ENCODE measurements around the gene ATP5MG. TPM values are rescaled to one million over a fixed set of nuclear protein-coding genes. Genes with fewer than 3 reads are reported as not detected.

ATP5MG gene
- total and polyA plus RNA-seq, 10 of the 15 experiments (the other 5 are each of a cell fraction or from before 2014, with no cell fraction given) = 211 to 2,276 (median 633) TPM

DNA sequence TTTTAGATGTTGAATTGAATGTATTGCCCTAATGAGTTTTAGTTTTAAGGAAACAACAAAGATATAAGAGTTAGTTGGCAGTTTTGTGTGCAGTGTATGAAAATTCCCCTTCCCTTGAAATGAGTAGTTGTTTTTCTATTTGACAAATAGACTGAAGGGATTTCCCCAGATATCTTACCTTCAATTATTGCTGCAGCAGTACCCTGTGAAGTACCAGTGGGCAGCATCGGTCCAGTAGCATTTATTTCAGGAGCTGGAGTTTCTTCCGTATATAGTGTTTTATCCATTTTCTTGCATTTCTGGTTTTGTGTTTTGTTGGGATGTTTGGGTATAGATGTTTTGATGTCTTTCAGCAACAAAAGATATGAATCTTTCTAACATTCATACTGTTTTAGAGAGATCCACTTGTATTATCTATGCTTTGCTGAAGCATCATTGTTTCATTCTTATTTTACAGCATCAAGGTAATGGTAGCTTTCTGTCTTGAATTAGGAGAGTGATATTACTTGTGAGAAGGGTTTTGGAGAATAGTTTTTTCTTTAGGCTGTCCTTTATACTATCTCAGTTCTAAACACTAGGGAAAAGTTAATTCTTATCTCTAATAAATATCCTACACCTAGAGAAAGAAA lies 42.3 kb downstream of the ATP5MG start (continued):
- TF ChIP-seq, protein P1, sequence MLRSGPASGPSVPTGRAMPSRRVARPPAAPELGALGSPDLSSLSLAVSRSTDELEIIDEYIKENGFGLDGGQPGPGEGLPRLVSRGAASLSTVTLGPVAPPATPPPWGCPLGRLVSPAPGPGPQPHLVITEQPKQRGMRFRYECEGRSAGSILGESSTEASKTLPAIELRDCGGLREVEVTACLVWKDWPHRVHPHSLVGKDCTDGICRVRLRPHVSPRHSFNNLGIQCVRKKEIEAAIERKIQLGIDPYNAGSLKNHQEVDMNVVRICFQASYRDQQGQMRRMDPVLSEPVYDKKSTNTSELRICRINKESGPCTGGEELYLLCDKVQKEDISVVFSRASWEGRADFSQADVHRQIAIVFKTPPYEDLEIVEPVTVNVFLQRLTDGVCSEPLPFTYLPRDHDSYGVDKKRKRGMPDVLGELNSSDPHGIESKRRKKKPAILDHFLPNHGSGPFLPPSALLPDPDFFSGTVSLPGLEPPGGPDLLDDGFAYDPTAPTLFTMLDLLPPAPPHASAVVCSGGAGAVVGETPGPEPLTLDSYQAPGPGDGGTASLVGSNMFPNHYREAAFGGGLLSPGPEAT (IDR thresholded peaks at IDR 0.05; ENCODE audit: low read depth) = peak; percentile 88
- TF ChIP-seq KLF5 (IDR thresholded peaks at IDR 0.05; ENCODE audit: partially characterized antibody) (no peak), NR2F1 (conservative IDR thresholded peaks at IDR 0.05) (peak; percentile 67; the same call in 1 of the 2 replicates), SREBF2 (IDR thresholded peaks at IDR 0.05; ENCODE audit: low read length) (no peak), RAD21 (IDR thresholded peaks at IDR 0.05; ENCODE audit: insufficient read depth, low read depth, low read length) (no peak), CREM (IDR thresholded peaks at IDR 0.05; ENCODE audit: low read depth) (peak; percentile 65), RELA (IDR thresholded peaks at IDR 0.05; ENCODE audit: borderline replicate concordance, partially characterized antibody) (peak; percentile 97), POLR2AphosphoS5 (IDR thresholded peaks at IDR 0.05; ENCODE audit: low read length) (no peak), RB1 (IDR thresholded peaks at IDR 0.05; ENCODE audit: borderline replicate concordance) (no peak), NFXL1 (IDR thresholded peaks at IDR 0.05; ENCODE audit: borderline replicate concordance) (no peak), SREBF1 (IDR thresholded peaks at IDR 0.05; ENCODE audit: low read length) (no peak), FOS (IDR thresholded peaks at IDR 0.05; ENCODE audit: borderline replicate concordance, extremely low read depth, insufficient read length) (no peak), BCL11A (IDR thresholded peaks at IDR 0.05; ENCODE audit: low read depth, low read length) (peak; percentile 77; the same call in 1 of the 2 replicates)
- TF ChIP-seq, protein P2, sequence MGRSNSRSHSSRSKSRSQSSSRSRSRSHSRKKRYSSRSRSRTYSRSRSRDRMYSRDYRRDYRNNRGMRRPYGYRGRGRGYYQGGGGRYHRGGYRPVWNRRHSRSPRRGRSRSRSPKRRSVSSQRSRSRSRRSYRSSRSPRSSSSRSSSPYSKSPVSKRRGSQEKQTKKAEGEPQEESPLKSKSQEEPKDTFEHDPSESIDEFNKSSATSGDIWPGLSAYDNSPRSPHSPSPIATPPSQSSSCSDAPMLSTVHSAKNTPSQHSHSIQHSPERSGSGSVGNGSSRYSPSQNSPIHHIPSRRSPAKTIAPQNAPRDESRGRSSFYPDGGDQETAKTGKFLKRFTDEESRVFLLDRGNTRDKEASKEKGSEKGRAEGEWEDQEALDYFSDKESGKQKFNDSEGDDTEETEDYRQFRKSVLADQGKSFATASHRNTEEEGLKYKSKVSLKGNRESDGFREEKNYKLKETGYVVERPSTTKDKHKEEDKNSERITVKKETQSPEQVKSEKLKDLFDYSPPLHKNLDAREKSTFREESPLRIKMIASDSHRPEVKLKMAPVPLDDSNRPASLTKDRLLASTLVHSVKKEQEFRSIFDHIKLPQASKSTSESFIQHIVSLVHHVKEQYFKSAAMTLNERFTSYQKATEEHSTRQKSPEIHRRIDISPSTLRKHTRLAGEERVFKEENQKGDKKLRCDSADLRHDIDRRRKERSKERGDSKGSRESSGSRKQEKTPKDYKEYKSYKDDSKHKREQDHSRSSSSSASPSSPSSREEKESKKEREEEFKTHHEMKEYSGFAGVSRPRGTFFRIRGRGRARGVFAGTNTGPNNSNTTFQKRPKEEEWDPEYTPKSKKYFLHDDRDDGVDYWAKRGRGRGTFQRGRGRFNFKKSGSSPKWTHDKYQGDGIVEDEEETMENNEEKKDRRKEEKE (IDR thresholded peaks at IDR 0.05) = no peak
- TF ChIP-seq, protein P3, sequence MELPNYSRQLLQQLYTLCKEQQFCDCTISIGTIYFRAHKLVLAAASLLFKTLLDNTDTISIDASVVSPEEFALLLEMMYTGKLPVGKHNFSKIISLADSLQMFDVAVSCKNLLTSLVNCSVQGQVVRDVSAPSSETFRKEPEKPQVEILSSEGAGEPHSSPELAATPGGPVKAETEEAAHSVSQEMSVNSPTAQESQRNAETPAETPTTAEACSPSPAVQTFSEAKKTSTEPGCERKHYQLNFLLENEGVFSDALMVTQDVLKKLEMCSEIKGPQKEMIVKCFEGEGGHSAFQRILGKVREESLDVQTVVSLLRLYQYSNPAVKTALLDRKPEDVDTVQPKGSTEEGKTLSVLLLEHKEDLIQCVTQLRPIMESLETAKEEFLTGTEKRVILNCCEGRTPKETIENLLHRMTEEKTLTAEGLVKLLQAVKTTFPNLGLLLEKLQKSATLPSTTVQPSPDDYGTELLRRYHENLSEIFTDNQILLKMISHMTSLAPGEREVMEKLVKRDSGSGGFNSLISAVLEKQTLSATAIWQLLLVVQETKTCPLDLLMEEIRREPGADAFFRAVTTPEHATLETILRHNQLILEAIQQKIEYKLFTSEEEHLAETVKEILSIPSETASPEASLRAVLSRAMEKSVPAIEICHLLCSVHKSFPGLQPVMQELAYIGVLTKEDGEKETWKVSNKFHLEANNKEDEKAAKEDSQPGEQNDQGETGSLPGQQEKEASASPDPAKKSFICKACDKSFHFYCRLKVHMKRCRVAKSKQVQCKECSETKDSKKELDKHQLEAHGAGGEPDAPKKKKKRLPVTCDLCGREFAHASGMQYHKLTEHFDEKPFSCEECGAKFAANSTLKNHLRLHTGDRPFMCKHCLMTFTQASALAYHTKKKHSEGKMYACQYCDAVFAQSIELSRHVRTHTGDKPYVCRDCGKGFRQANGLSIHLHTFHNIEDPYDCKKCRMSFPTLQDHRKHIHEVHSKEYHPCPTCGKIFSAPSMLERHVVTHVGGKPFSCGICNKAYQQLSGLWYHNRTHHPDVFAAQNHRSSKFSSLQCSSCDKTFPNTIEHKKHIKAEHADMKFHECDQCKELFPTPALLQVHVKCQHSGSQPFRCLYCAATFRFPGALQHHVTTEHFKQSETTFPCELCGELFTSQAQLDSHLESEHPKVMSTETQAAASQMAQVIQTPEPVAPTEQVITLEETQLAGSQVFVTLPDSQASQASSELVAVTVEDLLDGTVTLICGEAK (IDR thresholded peaks at IDR 0.05; ENCODE audit: borderline replicate concordance) = no peak
- TF ChIP-seq, protein P4, sequence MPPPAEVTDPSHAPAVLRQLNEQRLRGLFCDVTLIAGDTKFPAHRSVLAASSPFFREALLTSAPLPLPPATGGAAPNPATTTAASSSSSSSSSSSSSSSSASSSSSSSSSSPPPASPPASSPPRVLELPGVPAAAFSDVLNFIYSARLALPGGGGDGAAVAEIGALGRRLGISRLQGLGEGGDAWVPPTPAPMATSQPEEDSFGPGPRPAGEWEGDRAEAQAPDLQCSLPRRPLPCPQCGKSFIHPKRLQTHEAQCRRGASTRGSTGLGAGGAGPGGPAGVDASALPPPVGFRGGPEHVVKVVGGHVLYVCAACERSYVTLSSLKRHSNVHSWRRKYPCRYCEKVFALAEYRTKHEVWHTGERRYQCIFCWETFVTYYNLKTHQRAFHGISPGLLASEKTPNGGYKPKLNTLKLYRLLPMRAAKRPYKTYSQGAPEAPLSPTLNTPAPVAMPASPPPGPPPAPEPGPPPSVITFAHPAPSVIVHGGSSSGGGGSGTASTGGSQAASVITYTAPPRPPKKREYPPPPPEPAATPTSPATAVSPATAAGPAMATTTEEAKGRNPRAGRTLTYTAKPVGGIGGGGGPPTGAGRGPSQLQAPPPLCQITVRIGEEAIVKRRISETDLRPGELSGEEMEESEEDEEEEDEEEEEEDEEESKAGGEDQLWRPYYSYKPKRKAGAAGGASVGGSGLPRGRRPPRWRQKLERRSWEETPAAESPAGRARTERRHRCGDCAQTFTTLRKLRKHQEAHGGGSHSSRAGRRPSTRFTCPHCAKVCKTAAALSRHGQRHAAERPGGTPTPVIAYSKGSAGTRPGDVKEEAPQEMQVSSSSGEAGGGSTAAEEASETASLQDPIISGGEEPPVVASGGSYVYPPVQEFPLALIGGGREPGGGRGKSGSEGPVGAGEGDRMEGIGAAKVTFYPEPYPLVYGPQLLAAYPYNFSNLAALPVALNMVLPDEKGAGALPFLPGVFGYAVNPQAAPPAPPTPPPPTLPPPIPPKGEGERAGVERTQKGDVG (CRISPR knock-in tag; IDR thresholded peaks at IDR 0.05) = no peak
- TF ChIP-seq, protein P5, sequence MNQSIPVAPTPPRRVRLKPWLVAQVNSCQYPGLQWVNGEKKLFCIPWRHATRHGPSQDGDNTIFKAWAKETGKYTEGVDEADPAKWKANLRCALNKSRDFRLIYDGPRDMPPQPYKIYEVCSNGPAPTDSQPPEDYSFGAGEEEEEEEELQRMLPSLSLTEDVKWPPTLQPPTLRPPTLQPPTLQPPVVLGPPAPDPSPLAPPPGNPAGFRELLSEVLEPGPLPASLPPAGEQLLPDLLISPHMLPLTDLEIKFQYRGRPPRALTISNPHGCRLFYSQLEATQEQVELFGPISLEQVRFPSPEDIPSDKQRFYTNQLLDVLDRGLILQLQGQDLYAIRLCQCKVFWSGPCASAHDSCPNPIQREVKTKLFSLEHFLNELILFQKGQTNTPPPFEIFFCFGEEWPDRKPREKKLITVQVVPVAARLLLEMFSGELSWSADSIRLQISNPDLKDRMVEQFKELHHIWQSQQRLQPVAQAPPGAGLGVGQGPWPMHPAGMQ (IDR thresholded peaks at IDR 0.05; ENCODE audit: borderline replicate concordance) = no peak

Data from GM12878 (cell line).